GM19328 (cell line): ENCODE results near the gene TMEM150B.

Source experiments
- ATAC-seq: cut with Tn5 transposase; IDR thresholded peaks from one replicate; pipeline ENCODE4 v1.9.1; 2021; ENCODE audit warnings: mild to moderate bottlenecking, moderate library complexity; ENCODE audit not compliant: unreplicated experiment

The TMEM150B gene

DNA sequence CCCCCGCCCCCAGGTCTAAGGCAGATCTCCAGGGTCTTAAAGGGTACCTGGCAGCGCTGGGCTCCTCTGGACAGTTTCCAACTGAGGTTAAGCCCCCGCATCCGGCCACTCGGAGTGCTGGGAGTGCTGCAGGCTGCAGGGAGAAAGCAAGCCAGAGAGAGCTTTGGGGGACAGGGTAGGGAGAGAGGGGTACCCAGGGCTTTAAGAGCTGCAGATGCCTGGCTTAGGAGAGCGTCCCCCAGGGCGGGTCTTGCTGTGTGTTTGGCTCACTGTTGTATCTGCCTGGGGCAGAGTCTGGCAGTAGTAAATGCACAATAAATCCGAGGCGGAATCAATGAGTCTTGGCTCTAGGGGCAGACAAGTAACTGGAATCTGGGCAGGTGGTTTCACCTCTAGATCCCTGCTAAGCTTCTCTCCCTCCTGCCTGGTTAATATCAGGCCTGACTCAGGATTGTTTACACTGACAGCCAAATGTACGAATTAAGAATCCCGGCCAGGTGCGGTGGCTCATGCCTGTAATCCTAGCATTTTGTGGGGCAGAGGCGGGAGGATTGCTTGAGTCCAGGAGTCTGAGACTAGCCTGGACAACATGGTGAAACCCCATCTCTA, 30.2 kb upstream of the TMEM150B start:
- ATAC-seq = no peak

DNA sequence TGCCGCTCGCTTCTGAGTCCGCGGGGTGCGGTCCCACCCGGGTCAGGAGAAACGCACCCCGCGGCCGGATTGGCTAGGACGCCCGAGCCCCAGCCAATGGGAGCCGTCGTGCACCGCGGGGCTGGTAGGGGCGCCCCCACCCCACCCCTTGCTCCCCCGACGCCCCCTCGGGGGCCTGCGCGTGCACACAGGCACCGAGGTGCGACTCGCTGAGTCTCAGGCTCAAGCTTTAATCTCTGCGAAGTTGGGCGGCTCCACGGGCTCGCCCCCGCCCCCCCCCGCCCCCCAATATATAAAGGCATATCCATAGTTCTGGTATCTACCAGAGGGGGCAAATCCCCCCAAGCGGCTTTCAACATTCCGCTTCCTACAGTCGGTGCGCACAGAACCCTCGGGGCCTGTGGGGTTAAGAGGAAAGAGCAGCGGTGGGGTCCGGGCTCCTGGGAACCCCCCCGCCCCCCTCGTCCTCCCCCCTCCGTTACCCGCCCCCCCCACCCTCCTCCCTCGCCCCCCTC, 29.6 kb upstream of the TMEM150B start, which contains the start of gene COX6B2:
TSS of gene COX6B2 (minus strand) at position 22 of the 515 bp plus-strand sequence. CDS start 198 bp downstream, outside the sequence.
- no peak for ATAC-seq

DNA sequence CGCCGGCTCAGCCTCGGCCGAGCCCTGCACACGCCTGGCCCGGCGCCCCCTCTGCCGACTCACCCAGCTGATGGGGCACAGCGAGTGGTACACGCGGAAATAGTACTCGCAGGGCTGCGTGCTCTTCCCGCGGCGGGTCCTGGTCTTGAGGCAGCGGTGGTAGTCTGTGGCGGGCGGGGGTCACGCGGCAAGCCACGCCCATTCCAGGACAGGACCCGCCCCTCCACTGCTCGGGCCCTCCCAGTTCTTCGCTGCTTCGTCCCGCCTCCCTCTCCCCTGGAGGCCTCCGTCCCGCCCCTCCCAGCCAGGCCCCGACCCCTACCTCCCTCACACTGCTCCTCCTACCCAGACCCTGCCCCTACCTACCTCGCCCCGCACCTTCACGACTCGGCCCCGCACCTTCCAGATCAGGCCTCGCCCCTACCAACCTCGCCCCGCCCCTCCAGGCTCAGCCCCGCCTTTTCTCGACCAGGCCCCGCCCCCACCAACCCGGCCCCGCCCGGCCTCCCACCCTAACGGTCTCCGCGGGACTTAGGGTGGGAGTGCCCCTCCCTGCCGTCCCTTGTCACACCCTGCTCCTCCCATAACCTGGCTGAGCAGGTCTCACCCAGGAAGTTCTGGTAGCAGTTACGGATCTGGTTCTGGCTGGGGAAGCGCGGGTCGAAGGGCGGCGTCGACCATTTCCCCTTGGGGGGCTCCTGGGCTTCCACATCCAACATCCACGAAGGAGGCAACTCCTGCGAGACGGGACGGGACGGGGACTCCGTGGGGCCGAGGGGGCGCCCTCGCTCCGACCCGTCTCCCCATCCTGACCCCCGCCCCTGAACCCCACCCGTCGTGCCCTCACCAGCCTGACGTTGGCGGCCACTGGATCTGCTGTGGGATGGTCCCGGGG, 28.9 kb upstream of the TMEM150B start:
- ATAC-seq = no peak

DNA sequence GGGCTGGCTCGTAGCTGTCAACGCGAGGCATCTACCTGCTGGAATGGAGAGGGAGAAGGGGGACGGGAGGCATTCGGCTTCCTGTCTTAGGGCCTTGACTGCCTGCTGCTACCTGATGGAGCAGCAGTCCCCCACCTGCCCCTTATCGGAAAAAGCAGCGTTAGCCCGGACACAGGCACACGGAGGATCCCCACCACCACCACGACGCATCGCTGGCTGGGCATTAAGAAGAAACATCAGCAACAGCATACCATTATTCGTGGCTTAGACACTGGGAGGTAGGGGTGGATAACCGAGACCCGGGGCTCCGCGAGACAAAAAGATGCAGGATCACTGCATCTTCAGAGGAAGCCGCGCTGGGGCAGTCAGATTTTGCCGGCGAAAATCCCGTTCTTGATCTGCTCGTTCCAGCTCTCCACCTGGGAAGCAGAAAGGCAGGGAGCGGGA, 28.2 kb upstream of the TMEM150B start:
- no peak for ATAC-seq

DNA sequence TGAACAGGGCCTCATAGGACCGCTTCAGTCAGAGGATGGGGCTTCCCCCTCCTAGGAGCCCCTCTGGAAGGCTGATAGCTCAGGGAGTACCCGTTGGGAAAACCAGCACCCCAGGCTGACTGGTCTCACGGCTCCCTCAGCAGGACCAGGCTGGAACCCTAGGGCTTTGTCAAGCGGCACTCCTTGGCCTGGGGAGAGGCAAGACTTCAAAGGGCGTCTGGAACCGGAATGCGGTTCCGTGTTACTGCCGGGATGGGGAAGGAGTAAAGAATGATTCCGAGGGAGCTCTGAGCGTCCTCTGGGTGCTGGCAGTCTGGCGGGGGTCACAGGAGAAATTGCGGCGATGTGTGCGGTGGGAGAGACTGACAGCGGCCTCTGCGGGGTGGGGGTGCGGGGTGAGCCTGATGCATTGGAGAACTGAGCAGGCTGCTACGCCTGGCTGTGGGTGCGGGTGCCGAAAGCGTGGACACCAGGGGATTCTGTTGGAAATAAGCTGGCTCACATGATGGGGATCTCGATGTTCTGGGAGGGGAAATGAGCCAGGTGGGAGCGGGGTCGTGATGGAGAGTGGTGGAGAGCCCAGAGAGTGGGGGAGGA, 27.5 kb upstream of the TMEM150B start:
- no peak for ATAC-seq

DNA sequence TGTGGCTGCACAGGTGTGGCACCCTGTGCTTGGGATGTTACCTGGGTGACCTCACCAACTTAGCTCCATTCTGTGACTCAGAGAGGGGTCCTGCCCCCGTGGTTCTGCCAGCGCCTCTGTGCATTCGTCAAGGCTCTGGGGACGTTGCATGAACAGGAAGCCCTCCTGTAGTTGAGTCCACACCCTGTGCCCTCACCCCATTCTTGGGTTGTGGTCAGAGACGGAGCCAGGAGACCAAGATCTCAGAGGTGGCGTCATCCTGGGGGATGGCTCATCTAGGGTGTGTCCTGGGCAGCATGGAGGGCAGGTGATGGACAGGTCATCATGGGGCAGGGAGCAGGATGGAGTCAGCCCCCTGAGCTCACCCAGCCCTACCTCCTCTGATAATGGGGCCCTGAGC, 26.9 kb upstream of the TMEM150B start:
- no peak for ATAC-seq

DNA sequence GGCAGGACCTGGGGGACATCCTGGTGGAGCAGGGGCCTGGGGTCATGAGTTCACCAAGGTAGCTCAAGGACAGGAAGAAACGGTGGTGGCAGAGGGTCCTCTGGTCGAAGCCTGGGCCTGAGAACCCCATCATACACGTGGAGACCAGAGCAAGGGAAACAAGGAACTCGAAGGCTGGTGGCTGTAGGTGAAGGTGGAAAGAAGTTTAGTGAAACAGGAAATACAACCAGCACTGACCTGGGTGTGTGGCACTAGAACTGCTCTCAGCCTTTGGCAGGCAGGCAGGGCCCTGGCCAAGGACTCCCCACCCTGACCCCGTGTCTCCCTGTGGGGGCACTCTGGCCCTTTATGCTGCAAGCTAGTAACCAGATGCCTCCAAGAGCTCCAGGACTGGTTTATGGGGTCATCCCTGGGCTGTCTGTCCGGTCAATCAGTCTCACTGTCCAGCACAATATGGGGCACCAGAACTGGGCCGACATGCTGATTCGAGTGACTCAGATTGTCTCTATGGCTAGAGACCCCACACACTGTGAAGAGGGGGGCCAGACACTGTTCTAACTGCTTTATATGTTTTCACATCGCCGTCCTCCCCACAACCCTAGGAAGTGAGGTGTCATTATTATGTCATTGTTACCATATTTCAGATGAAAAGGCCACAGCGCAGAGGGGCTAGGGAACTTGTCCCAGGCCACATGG, 25.6 kb upstream of the TMEM150B start:
- no peak for ATAC-seq

DNA sequence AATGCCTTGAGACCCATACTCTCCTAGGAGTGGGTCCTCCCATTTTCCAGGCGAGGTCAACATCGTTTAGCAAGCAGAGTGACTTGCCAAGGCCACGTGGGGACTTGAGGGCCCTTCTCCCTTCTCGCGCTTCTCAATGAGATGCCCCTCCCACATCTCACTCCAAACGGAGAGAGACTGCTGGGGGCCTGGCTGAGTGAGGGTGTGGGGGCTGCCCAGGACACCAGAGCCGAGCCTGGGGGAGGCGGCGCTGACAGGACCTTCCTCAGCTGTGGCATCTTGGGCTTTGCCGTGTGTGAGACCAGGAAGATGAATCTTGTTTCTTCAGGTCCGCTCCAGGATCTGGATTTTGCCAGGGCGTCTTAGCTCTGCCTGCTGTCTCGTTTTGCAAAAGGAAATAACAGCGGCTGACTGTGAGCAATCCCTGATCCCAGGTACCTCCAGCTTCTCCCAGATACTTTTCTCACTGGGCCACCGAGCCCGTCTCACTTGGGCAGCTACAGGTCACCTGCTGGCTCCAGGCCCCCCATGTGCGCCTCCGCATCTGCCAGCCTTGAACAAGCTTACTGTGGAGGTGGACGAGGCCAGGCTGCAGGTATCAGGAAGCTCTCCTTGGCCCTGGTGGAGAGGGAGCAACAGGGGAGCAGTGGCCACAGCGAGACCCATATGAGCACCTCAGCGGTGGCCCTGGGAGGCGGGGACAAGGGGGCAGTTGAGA, 23.3 kb upstream of the TMEM150B start:
- no peak for ATAC-seq

DNA sequence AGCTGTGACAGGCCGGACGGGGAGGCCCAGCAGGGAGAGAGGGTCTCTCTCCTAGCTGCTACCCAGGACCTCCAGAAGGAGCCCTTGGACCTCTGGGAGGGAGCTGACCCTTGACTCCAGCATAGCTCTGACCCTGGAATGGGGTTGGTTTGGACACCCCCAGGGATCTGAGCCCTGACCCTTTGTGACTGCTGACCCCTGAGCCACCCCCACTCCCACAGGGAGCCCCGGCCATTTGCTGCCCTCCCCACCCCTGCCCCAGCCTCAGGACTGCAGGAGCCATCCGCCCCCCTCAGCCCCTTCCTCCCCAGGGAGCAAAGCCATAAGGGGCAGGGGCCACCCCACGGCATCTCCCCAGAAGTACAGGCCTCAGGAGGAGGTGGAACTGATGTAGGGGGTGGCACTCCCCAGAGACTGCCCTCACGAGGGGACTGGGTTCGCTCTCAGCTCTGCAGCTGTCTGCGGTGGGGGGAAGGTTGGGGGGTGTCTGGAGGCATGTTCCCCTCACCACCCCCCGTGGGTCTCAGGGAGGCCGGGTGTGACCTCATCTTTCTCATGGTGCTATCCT, 22.4 kb upstream of the TMEM150B start:
- no peak for ATAC-seq

DNA sequence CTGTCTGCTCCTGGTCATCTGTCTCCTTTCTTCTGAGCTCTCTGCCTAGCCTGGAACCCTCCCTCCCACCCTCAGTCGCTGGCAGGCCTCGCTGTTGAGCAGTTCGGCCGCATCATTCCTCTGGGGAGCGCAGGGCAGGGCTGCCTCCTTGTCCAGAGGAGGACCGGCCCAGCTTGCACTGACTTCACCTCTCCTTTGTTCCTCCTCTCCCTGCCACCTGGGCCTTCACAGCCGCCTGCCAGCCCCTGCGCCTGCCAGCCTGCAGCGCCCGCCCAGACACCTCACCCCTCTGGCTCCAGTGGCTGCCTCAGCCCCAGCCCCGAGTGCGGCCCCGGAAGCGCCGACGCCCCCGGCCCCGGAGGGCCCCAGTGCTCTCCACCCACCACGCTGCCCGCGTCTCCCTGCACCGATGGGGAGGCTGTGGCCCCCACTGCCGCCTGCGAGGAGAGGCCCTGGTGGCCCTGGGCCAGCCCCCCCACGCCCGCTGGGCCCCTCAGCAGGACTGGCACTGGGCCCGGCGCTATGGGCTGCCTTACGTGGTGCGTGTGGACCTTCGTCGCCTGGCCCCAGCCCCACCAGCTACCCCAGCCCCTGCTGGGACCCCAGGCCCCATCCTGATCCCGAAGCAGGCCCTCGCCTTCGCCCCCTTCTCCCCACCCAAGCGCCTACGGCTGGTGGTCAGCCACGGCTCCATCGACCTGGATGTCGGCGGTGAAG, 21.7 kb upstream of the TMEM150B start:
- no peak for ATAC-seq

DNA sequence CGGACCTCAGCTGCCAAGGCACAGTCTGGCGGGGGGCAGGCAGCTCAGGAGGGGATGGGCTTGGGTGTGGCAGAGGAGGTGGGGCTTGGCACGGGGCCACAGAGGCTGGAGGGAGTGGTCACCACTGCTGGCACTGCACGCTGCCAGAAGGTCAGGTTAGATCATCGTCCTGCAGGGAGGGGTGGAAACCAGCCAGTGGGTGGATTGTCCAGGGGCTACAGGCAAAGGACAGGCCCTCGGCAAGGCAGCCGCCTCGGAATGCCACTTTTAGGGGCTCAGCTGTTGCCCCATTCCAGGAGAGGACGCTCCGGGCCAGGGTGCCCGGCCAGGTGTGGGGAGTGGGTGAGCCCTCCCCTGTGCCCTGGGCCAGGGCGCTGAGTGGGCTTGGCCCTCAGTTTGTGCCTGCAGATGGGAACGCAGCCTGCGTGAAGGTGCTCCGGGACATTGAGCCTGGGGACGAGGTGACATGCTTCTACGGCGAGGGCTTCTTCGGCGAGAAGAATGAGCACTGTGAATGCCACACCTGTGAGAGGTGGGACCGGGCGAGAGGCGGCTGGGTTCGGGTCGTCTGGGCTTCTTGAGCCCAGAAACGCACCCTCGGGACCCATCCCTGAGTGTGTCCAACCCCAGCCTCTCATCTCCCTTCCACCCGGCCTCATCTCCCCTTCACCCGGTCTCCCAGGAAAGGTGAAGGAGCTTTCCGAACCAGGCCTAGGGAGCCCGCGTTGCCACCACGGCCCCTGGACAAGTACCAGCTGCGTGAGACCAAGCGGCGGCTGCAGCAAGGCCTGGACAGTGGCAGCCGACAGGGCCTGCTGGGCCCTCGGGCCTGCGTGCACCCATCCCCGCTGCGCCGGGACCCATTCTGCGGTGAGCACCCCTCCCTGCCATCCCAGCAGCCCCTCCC, 20.9 kb upstream of the TMEM150B start:
- ATAC-seq = no peak

DNA sequence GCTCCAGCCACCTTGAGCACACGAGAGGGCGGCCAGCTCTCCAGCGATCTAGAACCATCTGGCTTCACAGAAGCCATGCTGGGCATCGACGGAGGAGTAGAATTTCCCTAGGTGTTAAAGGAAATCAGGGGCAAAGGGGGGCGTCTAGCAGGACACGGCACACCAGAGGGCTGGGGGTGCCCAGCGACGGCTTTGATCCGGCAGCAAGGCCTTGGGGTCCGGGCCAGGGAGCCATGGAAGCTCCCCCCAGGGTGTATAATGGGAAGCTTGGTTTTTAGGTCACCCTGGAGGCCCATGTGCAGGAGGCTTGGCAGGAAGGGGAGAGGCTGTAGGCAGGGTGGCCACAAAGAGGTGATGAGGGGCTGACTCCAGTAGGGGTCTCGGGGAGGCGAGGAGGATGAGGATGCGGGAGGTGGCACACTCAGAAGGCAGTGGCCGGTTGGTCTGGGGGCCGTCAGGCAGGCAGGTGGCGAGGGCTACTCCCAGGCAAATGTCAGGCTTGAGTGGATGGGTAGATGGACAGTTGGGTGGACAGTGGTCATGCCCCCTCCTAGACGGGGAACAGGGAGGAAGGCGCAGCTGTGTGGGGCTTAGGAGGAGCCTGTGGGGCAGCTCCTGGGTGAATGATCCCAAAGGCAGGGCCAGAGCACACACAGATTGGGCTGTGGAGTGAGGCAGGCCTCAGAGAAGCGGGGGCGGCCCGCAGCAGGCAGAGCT, 20.1 kb upstream of the TMEM150B start:
- no peak for ATAC-seq

DNA sequence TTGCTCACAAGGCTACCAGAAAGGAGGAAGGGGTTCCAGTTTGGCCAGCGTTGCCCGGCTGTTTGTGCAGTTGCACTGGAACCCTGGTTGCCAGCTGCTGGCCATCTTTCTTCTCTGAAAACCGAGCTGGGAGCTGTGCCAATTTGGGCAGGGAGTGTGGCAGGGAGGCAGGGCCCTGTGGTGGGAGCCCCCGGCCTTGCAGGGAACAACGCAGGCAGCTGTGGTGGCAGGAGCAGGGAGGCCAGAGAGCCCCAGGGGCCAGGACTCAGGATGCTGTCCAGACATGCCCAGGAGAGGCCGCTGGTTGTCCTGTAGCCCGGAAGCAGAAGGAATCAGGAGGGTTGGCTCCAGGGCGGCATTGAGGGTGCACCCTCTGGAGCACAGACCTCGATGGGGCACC, 19.3 kb upstream of the TMEM150B start:
- ATAC-seq = no peak

DNA sequence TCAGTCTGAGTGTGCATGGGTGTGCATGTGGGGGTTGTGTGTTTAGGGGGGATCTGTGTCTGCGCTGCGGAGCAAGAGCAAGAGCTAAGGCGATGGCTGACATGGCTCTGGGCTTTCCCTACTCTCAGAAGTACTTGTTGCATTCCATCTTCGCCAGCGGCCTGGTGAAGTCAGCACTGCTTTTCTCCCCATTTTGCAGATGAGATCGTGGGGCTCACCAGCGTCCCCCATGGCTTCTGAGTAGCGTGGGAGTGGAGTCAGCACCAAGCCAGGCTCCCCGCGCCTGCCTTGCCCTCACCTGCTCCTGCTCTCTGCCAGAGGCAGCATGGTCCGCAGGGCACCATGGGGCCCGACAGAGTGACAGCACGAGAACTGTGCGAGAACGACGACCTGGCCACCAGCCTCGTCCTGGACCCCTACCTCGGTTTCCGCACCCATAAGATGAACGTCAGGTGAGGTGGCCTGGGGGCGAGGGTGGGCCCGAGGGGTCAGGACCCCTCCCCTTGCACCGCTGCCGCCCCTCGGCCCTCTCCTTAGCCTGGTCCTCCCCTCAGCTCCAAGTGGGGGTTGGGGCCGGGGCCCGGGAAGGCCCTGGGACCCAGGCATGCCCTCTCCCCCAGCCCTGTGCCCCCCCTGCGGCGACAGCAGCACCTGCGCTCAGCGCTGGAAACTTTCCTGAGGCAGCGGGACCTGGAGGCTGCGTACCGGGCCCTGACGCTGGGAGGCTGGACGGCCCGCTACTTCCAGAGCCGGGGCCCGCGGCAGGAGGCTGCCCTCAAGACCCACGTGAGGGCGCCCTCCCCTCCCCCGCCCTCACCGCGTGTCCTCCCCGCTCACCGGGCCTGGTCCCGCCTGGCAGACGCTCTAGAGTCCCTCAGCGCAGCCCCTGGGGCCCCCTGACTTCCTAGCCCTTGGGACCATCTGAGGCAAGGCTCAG, 16.7 kb upstream of the TMEM150B start:
- no peak for ATAC-seq

DNA sequence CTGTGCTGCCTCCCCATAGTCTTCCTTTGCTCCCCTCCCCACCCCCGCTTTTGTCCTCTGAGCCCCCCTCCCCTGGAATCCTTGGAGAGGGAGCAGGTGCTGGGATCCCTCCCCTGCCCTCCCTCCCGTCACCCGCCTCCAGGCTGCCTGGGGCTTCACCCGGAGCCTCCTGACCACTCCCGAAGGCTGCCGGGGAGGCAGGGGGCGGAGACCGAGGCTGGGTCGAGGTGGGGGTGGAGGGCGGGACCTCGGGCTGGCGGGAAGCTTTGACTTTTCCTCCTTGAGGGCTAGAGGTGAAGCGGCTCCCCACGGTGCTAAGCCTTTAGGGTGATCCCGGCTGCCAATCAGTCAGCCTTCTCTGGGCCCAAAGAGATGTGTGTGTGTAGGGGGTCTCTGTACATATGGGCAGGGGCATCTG, 16.0 kb upstream of the TMEM150B start:
- no peak for ATAC-seq

DNA sequence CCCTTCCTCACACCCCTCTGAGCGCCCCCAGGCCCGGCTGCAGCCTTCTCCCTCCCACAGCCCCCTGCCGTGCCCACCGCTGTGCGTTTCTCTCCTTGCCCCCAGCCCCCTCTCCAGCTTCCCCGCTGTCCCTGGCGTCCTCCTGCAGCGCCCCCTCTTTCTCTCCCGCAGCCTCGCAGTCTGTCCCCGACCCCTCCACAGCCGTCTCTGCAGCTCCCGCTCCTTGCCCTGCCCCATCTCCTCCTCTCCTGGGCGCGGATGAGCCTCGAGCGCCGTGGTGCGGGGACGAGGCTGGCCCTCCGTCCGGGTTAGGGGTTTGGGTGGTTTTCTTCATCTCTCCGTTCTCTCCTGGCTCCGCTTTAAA, 15.6 kb upstream of the TMEM150B start:
- ATAC-seq = no peak
